Bronchial epithelial cell (primary cell): ENCODE measurements around the gene TNNI3K. TPM values are rescaled to one million over a fixed set of nuclear protein-coding genes. Genes with fewer than 3 reads are reported as not detected.

Source experiments
- DNase-seq: peaks from one replicate; pipeline ENCODE4 v3.0.0-alpha.2; 2010; ENCODE audit warnings: low read depth
- FAIRE-seq: peaks from 2 replicates; lab custom pipeline; 2011; peaks lifted over from hg19 to GRCh38; lab: Jason Lieb, UNC
- H3K27me3 ChIP-seq: 2 replicates; pipeline ENCODE4 v1.5.1; 2011; ENCODE audit warnings: low read length; ENCODE audit not compliant: control insufficient read depth, insufficient read depth
- H3K36me3 ChIP-seq: 2 replicates; pipeline ENCODE4 v1.5.1; 2011; ENCODE audit warnings: low read length; ENCODE audit not compliant: control insufficient read depth, insufficient read depth
- H3K4me3 ChIP-seq: 2 replicates; pipeline ENCODE4 v1.5.1; 2011; ENCODE audit warnings: mild to moderate bottlenecking, low read depth, low read length, control low read depth
- total RNA-seq: library from RNA; depleted of rRNA; stranded (reverse); fragments of >200 nt; gene quantifications from 2 replicates; pipeline ENCODE4 v1.2.1, GENCODE V29; 2014
- TF ChIP-seq, protein P1 (sequence below): IDR thresholded peaks from 2 replicates; pipeline ENCODE4 v1.5.1; 2011; ENCODE audit warnings: mild to moderate bottlenecking, moderate library complexity, low read length, control low read depth, inconsistent platforms; ENCODE audit not compliant: insufficient read depth, severe bottlenecking

TNNI3K gene
- total RNA-seq, 1 donor from 2014 or later, result 1.3 TPM

DNA sequence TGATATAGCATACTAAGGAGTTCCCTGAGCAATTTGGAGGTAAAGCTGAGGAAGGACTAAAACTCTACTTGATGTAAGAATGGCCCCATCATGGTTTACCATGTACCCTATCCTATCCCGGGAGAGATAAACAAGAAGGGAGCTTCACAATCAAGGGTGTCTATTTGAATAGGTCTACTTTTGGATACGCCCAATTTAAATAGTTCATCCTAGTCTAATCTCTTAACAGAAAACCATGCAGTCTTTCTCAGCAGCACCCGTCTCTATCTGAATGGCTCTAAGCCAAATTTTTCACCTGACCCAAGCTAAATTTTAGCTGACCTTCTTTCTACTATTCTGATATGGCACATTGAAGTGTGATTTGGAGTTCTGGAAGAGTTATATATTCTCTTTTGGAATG, 122.0 kb downstream of the TNNI3K start:
- FAIRE-seq (no peak), DNase-seq (no peak)
- H3K27me3 ChIP-seq, result no peaks in the 10 kb centered on the region
- no peak overlapping the region for H3K4me3 ChIP-seq
- no peaks in the 10 kb centered on the region for H3K36me3 ChIP-seq
- TF ChIP-seq, protein P1, sequence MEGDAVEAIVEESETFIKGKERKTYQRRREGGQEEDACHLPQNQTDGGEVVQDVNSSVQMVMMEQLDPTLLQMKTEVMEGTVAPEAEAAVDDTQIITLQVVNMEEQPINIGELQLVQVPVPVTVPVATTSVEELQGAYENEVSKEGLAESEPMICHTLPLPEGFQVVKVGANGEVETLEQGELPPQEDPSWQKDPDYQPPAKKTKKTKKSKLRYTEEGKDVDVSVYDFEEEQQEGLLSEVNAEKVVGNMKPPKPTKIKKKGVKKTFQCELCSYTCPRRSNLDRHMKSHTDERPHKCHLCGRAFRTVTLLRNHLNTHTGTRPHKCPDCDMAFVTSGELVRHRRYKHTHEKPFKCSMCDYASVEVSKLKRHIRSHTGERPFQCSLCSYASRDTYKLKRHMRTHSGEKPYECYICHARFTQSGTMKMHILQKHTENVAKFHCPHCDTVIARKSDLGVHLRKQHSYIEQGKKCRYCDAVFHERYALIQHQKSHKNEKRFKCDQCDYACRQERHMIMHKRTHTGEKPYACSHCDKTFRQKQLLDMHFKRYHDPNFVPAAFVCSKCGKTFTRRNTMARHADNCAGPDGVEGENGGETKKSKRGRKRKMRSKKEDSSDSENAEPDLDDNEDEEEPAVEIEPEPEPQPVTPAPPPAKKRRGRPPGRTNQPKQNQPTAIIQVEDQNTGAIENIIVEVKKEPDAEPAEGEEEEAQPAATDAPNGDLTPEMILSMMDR, result no peak

- FAIRE-seq (no peak), DNase-seq (no peak)
Measured at GRCh38 chr1:74357756-74358155, 122.6 kb downstream of the TNNI3K start.

DNA sequence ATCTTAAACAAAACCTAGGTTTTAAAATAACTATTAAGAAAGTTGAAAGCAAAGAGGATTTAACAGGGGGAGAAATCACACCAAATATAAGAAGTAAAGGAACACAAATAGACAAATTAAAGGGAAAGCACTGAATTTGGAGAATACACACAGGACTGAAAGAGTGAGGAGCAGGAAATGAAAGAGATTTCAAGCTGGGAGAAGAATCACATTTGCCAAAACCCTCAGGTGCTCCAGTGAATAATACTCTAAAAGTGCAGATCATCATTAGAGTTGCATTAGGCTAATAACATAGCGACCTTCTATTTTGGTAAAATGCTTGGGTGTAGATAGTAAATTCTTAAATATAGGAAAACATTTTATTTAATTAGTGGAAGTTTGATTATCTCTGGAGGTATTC, 127.5 kb downstream of the TNNI3K start:
- TF ChIP-seq, protein P1, result no peak
- Histone ChIP-seq H3K4me3 (no peak overlapping the region), H3K27me3 (no peaks in the 10 kb centered on the region), H3K36me3 (no peaks in the 10 kb centered on the region)
- DNase-seq (no peak), FAIRE-seq (no peak)

More at GRCh38 chr1:74357756-74358155, 122.6 kb downstream of the TNNI3K start:
- no peak overlapping the region for H3K4me3 ChIP-seq
- TF ChIP-seq, protein P1, result no peak
- H3K27me3 ChIP-seq, result no peaks in the 10 kb centered on the region
- no peaks in the 10 kb centered on the region for H3K36me3 ChIP-seq

- no peak overlapping the region for H3K4me3 ChIP-seq
- no peaks in the 10 kb centered on the region for H3K36me3 ChIP-seq
- H3K27me3 ChIP-seq, result no peaks in the 10 kb centered on the region
- peak; percentile 50 for FAIRE-seq
- DNase-seq, result no peak
- TF ChIP-seq, protein P1, result no peak
Measured at GRCh38 chr1:74363220-74363619, 128.0 kb downstream of the TNNI3K start.

- DNase-seq (no peak), FAIRE-seq (no peak)
- Histone ChIP-seq H3K36me3 (no peaks in the 10 kb centered on the region), H3K4me3 (no peak overlapping the region), H3K27me3 (no peaks in the 10 kb centered on the region)
- TF ChIP-seq, protein P1, result no peak
Measured at GRCh38 chr1:74367175-74367813, 132.1 kb downstream of the TNNI3K start.

DNA sequence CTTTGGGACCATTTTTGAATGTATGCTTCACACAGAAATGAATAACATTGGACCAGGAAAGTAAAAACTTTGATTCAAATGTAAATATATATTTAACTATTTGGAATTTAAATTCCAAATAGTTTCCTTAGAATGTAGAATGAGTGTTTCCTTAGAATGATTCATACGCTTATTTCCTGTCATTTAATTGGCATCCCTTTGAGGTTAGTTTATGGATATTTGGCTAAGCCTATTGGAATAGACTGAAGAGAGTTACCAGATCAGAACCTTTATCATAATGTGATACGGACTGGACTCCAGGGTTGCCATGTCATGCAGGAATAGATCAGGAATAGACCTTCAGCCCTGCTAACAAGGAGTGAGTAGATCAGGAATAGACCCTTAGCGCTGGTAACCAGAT, 133.1 kb downstream of the TNNI3K start:
- H3K4me3 ChIP-seq, result no peak overlapping the region
- TF ChIP-seq, protein P1, result no peak
- DNase-seq (no peak), FAIRE-seq (no peak)
- H3K36me3 ChIP-seq, result no peaks in the 10 kb centered on the region
- H3K27me3 ChIP-seq, result no peaks in the 10 kb centered on the region
